ENCODE data around the gene ACTR1B. TPM values are rescaled to one million over a fixed set of nuclear protein-coding genes. Genes with fewer than 3 reads are reported as not detected.

ACTR1B gene
- total and polyA plus RNA-seq, 2 experiments from 2014 or later, result 53.4 to 65.8 TPM

DNA sequence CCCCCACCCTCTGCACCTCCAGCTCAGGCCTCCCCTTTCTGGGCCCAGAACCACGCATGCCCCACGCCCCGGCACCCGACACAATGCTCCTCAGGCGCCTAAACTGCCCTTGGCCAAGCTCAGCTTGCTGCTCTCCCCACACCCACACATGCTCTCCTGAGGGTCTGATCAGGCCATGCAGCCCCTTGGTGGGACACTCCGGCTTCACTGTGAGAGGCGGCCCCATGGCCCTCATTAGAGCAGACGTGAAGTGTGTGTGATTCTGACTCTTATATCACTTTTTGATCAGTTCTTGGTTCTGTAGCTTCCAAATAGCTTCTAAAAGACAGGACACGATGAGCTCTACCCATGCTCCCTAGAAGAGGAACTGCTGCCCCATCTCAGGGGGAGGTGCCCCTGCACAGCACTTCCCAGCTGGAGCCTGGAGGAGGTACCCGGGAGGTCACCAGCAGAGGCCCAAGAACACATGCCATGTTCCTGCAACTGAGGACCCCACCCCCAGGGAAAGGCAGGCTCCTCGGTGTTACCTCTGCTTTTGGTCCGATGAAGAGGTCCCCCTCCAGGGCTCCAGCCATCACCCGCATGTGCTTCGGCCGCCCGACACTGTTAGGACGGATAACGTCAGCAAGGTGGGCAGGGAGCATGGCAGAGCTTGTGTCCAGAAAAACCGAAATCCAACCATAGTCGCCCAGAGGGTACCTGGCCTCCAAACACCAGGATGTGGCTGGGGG lies 3.6 kb downstream of the ACTR1B start:
- no peaks in the 10 kb centered on the region for H3K9me3 ChIP-seq (ENCODE audit: low read depth)
- H3K36me3 ChIP-seq (ENCODE audit: low read depth), result no peaks in the 10 kb centered on the region; the same call in 1 of the 2 replicates
- no peak overlapping the region for H3K27ac ChIP-seq
- no peak overlapping the region for H3K4me2 ChIP-seq (ENCODE audit: unreplicated experiment)
- in situ Hi-C loops (cut with MboI), result no loop called here
- H3K9ac ChIP-seq, result no peak overlapping the region
- no peak for DNase-seq
- no peaks in the 10 kb centered on the region for H3K9me2 ChIP-seq (ENCODE audit: insufficient read depth)
- peaks cover 20% of the 10 kb centered on the region for H3F3A ChIP-seq (ENCODE audit: insufficient read depth)
- H3K27me3 ChIP-seq (replicated peaks; ENCODE audit: insufficient read depth), result no peaks in the 10 kb centered on the region
- 92 to 94% methylated on average over 20 of the region's 20 CpGs for WGBS, 2 experiments (ENCODE audit: low coverage in 1 of 2, low lambda C conversion rate in 2 of 2, missing lambda C conversion rate in 2 of 2)
- peaks cover 14% of the 10 kb centered on the region for H3K4me1 ChIP-seq (ENCODE audit: insufficient read depth)
- H3K79me2 ChIP-seq (ENCODE audit: insufficient read depth), result peaks cover 40% of the 10 kb centered on the region
- TF ChIP-seq EZH2phosphoT487 (IDR thresholded peaks at IDR 0.05; ENCODE audit: insufficient read depth, low read depth), result no peak
- TF ChIP-seq EZH2 (IDR thresholded peaks at IDR 0.05; ENCODE audit: insufficient read depth, poor library complexity, severe bottlenecking), result no peak
- no peak overlapping the region for H3K4me3 ChIP-seq
- H4K20me1 ChIP-seq (ENCODE audit: insufficient read depth), result no peaks in the 10 kb centered on the region
- H2AFZ ChIP-seq, result no peak overlapping the region

GRCh38 chr2:97659256-97660043 lies 4.4 kb downstream of the ACTR1B start:
- in situ Hi-C loops (cut with MboI), result no loop called here
- no peaks in the 10 kb centered on the region for H4K20me1 ChIP-seq (ENCODE audit: insufficient read depth)
- no peak overlapping the region for H2AFZ ChIP-seq
- peaks cover 14% of the 10 kb centered on the region for H3K4me1 ChIP-seq (ENCODE audit: insufficient read depth)
- H3K9ac ChIP-seq, result no peak overlapping the region
- peaks cover 20% of the 10 kb centered on the region for H3F3A ChIP-seq (ENCODE audit: insufficient read depth)
- H3K4me2 ChIP-seq (ENCODE audit: unreplicated experiment), result no peak overlapping the region
- H3K27me3 ChIP-seq (replicated peaks; ENCODE audit: insufficient read depth), result no peaks in the 10 kb centered on the region
- DNase-seq, result no peak
- peaks cover 40% of the 10 kb centered on the region for H3K79me2 ChIP-seq (ENCODE audit: insufficient read depth)
- 93 to 95% methylated on average over 24 to 29 of the region's 29 CpGs for WGBS, 2 experiments (ENCODE audit: low coverage in 1 of 2, low lambda C conversion rate in 2 of 2, missing lambda C conversion rate in 2 of 2)
- H3K27ac ChIP-seq, result no peak overlapping the region
- H3K9me2 ChIP-seq (ENCODE audit: insufficient read depth), result no peaks in the 10 kb centered on the region
- TF ChIP-seq EZH2 (IDR thresholded peaks at IDR 0.05; ENCODE audit: insufficient read depth, poor library complexity, severe bottlenecking) (no peak), EZH2phosphoT487 (IDR thresholded peaks at IDR 0.05; ENCODE audit: insufficient read depth, low read depth) (no peak)
- H3K9me3 ChIP-seq (ENCODE audit: low read depth), result no peaks in the 10 kb centered on the region
- H3K36me3 ChIP-seq (ENCODE audit: low read depth), result peaks cover under 1% of the 10 kb centered on the region; the same call in 1 of the 2 replicates
- no peak overlapping the region for H3K4me3 ChIP-seq

DNA sequence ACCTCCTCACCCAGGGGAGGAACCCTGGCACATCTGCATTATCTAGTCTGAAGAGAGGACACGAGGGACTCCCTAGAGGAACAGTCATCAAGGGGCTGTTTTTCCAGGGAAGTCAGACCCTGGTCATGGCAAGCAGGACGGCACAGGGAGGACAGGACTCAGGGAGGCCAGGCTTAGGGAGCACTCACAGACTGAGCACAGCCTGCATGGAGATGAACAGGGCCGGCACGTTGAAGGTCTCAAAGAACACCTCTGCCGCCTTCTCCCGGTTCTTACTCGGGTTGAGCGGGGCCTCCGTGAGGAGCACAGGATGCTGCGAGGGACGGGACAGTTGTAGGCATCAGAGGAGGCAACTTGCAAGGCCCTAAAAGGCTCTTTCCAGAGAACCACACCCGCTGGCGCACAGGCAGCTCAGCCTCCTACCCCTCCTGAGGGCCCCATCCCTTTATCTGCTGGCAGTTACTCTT lies 5.1 kb downstream of the ACTR1B start:
- peaks cover 8% of the 10 kb centered on the region; the same call in 1 of the 2 replicates for H3K36me3 ChIP-seq (ENCODE audit: low read depth)
- no peak overlapping the region for H3K4me2 ChIP-seq (ENCODE audit: unreplicated experiment)
- no peak overlapping the region for H3K27ac ChIP-seq
- TF ChIP-seq EZH2phosphoT487 (IDR thresholded peaks at IDR 0.05; ENCODE audit: insufficient read depth, low read depth) (no peak), EZH2 (IDR thresholded peaks at IDR 0.05; ENCODE audit: insufficient read depth, poor library complexity, severe bottlenecking) (no peak)
- WGBS, 2 experiments (ENCODE audit: low coverage in 1 of 2, low lambda C conversion rate in 2 of 2, missing lambda C conversion rate in 2 of 2), result 83 to 84% methylated on average over 13 of the region's 13 CpGs
- peaks cover 40% of the 10 kb centered on the region for H3K79me2 ChIP-seq (ENCODE audit: insufficient read depth)
- H4K20me1 ChIP-seq (ENCODE audit: insufficient read depth), result no peaks in the 10 kb centered on the region
- H3K9me3 ChIP-seq (ENCODE audit: low read depth), result no peaks in the 10 kb centered on the region
- no peak overlapping the region for H3K4me3 ChIP-seq
- H3K27me3 ChIP-seq (replicated peaks; ENCODE audit: insufficient read depth), result no peaks in the 10 kb centered on the region
- H3K4me1 ChIP-seq (ENCODE audit: insufficient read depth), result peaks cover 14% of the 10 kb centered on the region
- in situ Hi-C loops (cut with MboI), result no loop called here
- no peak for DNase-seq
- H3K9ac ChIP-seq, result no peak overlapping the region
- H3K9me2 ChIP-seq (ENCODE audit: insufficient read depth), result no peaks in the 10 kb centered on the region
- H3F3A ChIP-seq (ENCODE audit: insufficient read depth), result peaks cover 24% of the 10 kb centered on the region
- no peak overlapping the region for H2AFZ ChIP-seq

- in situ Hi-C loops (cut with MboI), result no loop called here
- Histone ChIP-seq H3K4me3 (no peak overlapping the region), H3K79me2 (ENCODE audit: insufficient read depth) (peaks cover 40% of the 10 kb centered on the region), H3F3A (ENCODE audit: insufficient read depth) (peaks cover 27% of the 10 kb centered on the region), H3K9ac (no peak overlapping the region), H3K36me3 (ENCODE audit: low read depth) (peaks cover 12% of the 10 kb centered on the region; the same call in 1 of the 2 replicates), H3K27me3 (replicated peaks; ENCODE audit: insufficient read depth) (no peaks in the 10 kb centered on the region), H3K9me2 (ENCODE audit: insufficient read depth) (no peaks in the 10 kb centered on the region), H2AFZ (no peak overlapping the region), H3K4me2 (ENCODE audit: unreplicated experiment) (no peak overlapping the region), H3K4me1 (ENCODE audit: insufficient read depth) (peaks cover 14% of the 10 kb centered on the region), H4K20me1 (ENCODE audit: insufficient read depth) (no peaks in the 10 kb centered on the region), H3K9me3 (ENCODE audit: low read depth) (no peaks in the 10 kb centered on the region), H3K27ac (no peak overlapping the region)
- TF ChIP-seq EZH2phosphoT487 (IDR thresholded peaks at IDR 0.05; ENCODE audit: insufficient read depth, low read depth), result no peak
- no peak for TF ChIP-seq EZH2 (IDR thresholded peaks at IDR 0.05; ENCODE audit: insufficient read depth, poor library complexity, severe bottlenecking)
- no peak for DNase-seq
- WGBS, 2 experiments (ENCODE audit: low coverage in 1 of 2, low lambda C conversion rate in 2 of 2, missing lambda C conversion rate in 2 of 2), result 94 to 95% methylated on average over 36 to 37 of the region's 37 CpGs
These were observed 5.7 kb downstream of the ACTR1B start for GRCh38 chr2:97657986-97658690.
